HepG2 (cell line): Measurements from ENCODE around the gene PTCRA. TPM values are rescaled to one million over a fixed set of nuclear protein-coding genes. Genes with fewer than 3 reads are reported as not detected.

ENCODE experiments used
- ATAC-seq: fragments of 200-7000 bp; cut with Tn5 transposase; 3 replicates; pipeline ENCODE4 v1.9.1; 2020; ENCODE audit warnings: mild to moderate bottlenecking, moderate library complexity
- BruUV-seq: library from RNA; stranded (reverse); fragments of 400-500 nt; replicated peaks from 2 replicates; lab custom pipeline; 2021; lab: Mats Ljungman, UMichigan
- CTCF ChIA-PET: fragments of 300-600 bp; formaldehyde crosslinking; extraction: SDS; loops from one replicate; lab custom pipeline; 2021; ENCODE audit warnings: low total read pairs, inconsistent platforms, low intra/inter-chr PET ratio; lab: Yijun Ruan, JAX
- POLR2A ChIA-PET: fragments of 350-600 bp; sonication (Branson Sonifier 250); formaldehyde crosslinking; loops from one replicate; lab custom pipeline; 2020; ENCODE audit warnings: antibody characterized with exemption, inconsistent platforms; lab: Yijun Ruan, JAX
- DNase-seq: peaks from one replicate; pipeline ENCODE4 v3.0.0-alpha.2; 2015; ENCODE audit warnings: low spot score
- FAIRE-seq: peaks from 3 replicates; lab custom pipeline; 2011; peaks lifted over from hg19 to GRCh38; lab: Jason Lieb, UNC
- H2AFZ ChIP-seq: one replicate; pipeline ENCODE4 v1.6.1; 2011; ENCODE audit warnings: low read length, inconsistent platforms
- H3K27ac ChIP-seq: fragments of 300-600 bp; 3 replicates; pipeline ENCODE4 v1.8.0; 2011; ENCODE audit warnings: mixed run types, mild to moderate bottlenecking, mixed read lengths, low read length, inconsistent platforms; ENCODE audit not compliant: insufficient read depth; ENCODE audit errors: extremely low read length
- H3K27me3 ChIP-seq, 2 experiments: fragments of 200-600 bp in 1 of 2; 2 replicates in 1 of 2; 3 replicates in 1 of 2; pipeline versions ENCODE4 v1.6.0 to v1.8.0; 2011; ENCODE audit warnings: low read length in 2 of 2, mild to moderate bottlenecking in 2 of 2, moderate library complexity in 2 of 2, inconsistent platforms in 1 of 2; ENCODE audit not compliant: insufficient read depth in 2 of 2, control insufficient read depth in 1 of 2
- H3K36me3 ChIP-seq, 2 experiments: fragments of 200-600 bp in 1 of 2; replicated peaks in 1 of 2; 2 replicates in 1 of 2; 3 replicates in 1 of 2; pipeline versions ENCODE4 v1.5.1 to v1.8.0; 2011; ENCODE audit warnings: low read length in 2 of 2, inconsistent platforms in 1 of 2; ENCODE audit not compliant: insufficient read depth in 2 of 2, control insufficient read depth in 1 of 2
- H3K4me1 ChIP-seq: 2 replicates; pipeline ENCODE4 v1.5.1; 2012; ENCODE audit warnings: low read length, inconsistent platforms; ENCODE audit not compliant: insufficient read depth
- H3K4me2 ChIP-seq: 2 replicates; pipeline ENCODE4 v1.6.0; 2011; ENCODE audit warnings: low read depth, low read length, inconsistent platforms
- H3K4me3 ChIP-seq, 3 experiments: fragments of 200-600 bp in 1 of 3; sonication (generic), shearing (Covaris generic) in 1 of 3; replicated peaks in 1 of 3; 2 replicates each; pipeline ENCODE4 v1.5.1; 2011 to 2016; ENCODE audit warnings: low read length in 3 of 3, inconsistent platforms in 2 of 3, low read depth in 2 of 3, mild to moderate bottlenecking in 2 of 3, control low read depth in 1 of 3, mixed read lengths in 1 of 3; ENCODE audit not compliant: insufficient read depth in 1 of 3
- H3K79me2 ChIP-seq: one replicate; pipeline ENCODE4 v1.6.1; 2011; ENCODE audit warnings: low read length, inconsistent platforms; ENCODE audit not compliant: insufficient read depth
- H3K9ac ChIP-seq: 2 replicates; pipeline ENCODE4 v1.6.0; 2011; ENCODE audit warnings: mild to moderate bottlenecking, low read depth, low read length, inconsistent platforms; ENCODE audit not compliant: insufficient read depth
- H3K9me3 ChIP-seq: 2 replicates; pipeline ENCODE4 v1.5.1; 2012; ENCODE audit warnings: mild to moderate bottlenecking, low read length
- H4K20me1 ChIP-seq: 2 replicates; pipeline ENCODE4 v1.6.0; 2011; ENCODE audit warnings: inconsistent platforms, mild to moderate bottlenecking, low read length, moderate library complexity; ENCODE audit not compliant: insufficient read depth
- BCLAF1 ChIP-seq: fragments of 450-650 bp; IDR thresholded peaks from 2 replicates; pipeline ENCODE4 v1.6.1; 2017; ENCODE audit warnings: mild to moderate bottlenecking
- FOXC1 ChIP-seq: sonication (generic); formaldehyde crosslinking; IDR thresholded peaks from 2 replicates; pipeline ENCODE4 v1.8.0; 2022; ENCODE audit warnings: mild to moderate bottlenecking, missing genetic modification reagents, borderline replicate concordance
- FOXO4 ChIP-seq: sonication (generic); formaldehyde crosslinking; conservative IDR thresholded peaks from 2 replicates; pipeline ENCODE4 v1.8.1; 2023; ENCODE audit warnings: missing genetic modification reagents
- GABPB1 ChIP-seq: IDR thresholded peaks from 2 replicates; pipeline ENCODE4 v1.6.1; 2016; ENCODE audit warnings: mild to moderate bottlenecking, missing genetic modification reagents, moderate library complexity, missing compliant biosample characterization
- HOXA3 ChIP-seq: sonication (generic); formaldehyde crosslinking; IDR thresholded peaks from 2 replicates; pipeline ENCODE4 v1.5.0; 2020; ENCODE audit warnings: missing genetic modification reagents
- HOXA7 ChIP-seq: sonication (generic); formaldehyde crosslinking; IDR thresholded peaks from 2 replicates; pipeline ENCODE4 v1.8.1; 2022; ENCODE audit warnings: mild to moderate bottlenecking, missing genetic modification reagents, moderate library complexity
- JUNB ChIP-seq: sonication (generic); formaldehyde crosslinking; IDR thresholded peaks from 2 replicates; pipeline ENCODE4 v1.8.0; 2022; ENCODE audit warnings: missing genetic modification reagents, mild to moderate bottlenecking, borderline replicate concordance
- KDM3A ChIP-seq: IDR thresholded peaks from 2 replicates; pipeline ENCODE4 v1.6.1; 2018; ENCODE audit warnings: low read depth, missing compliant biosample characterization
- MTF2 ChIP-seq: sonication (generic); formaldehyde crosslinking; IDR thresholded peaks from 2 replicates; pipeline ENCODE4 v1.5.0; 2020; ENCODE audit warnings: missing genetic modification reagents, borderline replicate concordance
- RCOR2 ChIP-seq: IDR thresholded peaks from 2 replicates; pipeline ENCODE4 v1.6.1; 2016; ENCODE audit warnings: missing biosample characterization, missing genetic modification reagents
- SNAI1 ChIP-seq: sonication (generic); formaldehyde crosslinking; IDR thresholded peaks from 2 replicates; pipeline ENCODE4 v1.5.0; 2020; ENCODE audit warnings: mild to moderate bottlenecking, missing genetic modification reagents, borderline replicate concordance
- SNAPC2 ChIP-seq: sonication (generic); formaldehyde crosslinking; IDR thresholded peaks from 2 replicates; pipeline ENCODE4 v1.8.1; 2022; ENCODE audit warnings: mild to moderate bottlenecking, missing genetic modification reagents
- TEAD3 ChIP-seq: optimal IDR thresholded peaks from 2 replicates; pipeline ENCODE3; 2016; ENCODE audit warnings: borderline replicate concordance
- ZBTB7A ChIP-seq: sonication (generic); formaldehyde crosslinking; IDR thresholded peaks from 2 replicates; pipeline ENCODE4 v1.8.0; 2022; ENCODE audit warnings: mild to moderate bottlenecking, missing genetic modification reagents
- ZNF124 ChIP-seq: sonication (generic); formaldehyde crosslinking; IDR thresholded peaks from 2 replicates; pipeline ENCODE4 v1.4.0; 2020; ENCODE audit warnings: missing genetic modification reagents
- ZNF335 ChIP-seq: sonication (generic); formaldehyde crosslinking; IDR thresholded peaks from 2 replicates; pipeline ENCODE4 v1.4.0; 2020; ENCODE audit warnings: missing genetic modification reagents
- ZNF766 ChIP-seq: sonication (generic); formaldehyde crosslinking; IDR thresholded peaks from 2 replicates; pipeline ENCODE4 v1.5.0; 2020; ENCODE audit warnings: missing genetic modification reagents, borderline replicate concordance
- ZNF816 ChIP-seq: sonication (generic); formaldehyde crosslinking; IDR thresholded peaks from 2 replicates; pipeline ENCODE4 v1.8.0; 2022; ENCODE audit warnings: missing genetic modification reagents, mild to moderate bottlenecking, borderline replicate concordance
- WGBS: methylation state at CpG from one replicate; pipeline ENCODE4 v1.1.6; 2017; ENCODE audit warnings: low lambda C conversion rate; 5-methylcytosine and 5-hydroxymethylcytosine counted together
- in situ Hi-C: cut with HindIII; loops from 2 replicates; pipeline ENCODE4 v1.10.0; 2017; ENCODE audit warnings: low pct_unique_long_range_greater_than_20kb; ENCODE audit not compliant: extremely low pct_ligation_motif_present
- intact Hi-C: fragments of 100-400 bp; cut with micrococcal nuclease; formaldehyde crosslinking; loops from one replicate; pipeline ENCODE4 v1.10.0; 2022; ENCODE audit not compliant: unreplicated experiment
- polyA plus RNA-seq, 8 experiments: library from polyadenylated mRNA; depleted of rRNA in 3 of 8; stranded (reverse) in 7 of 8; unstranded in 1 of 8; fragments of >200 nt; fragmentation: Illumina TruSeq in 4 of 8; extraction: Trizol in 4 of 8; gene quantifications; 2 replicates each; pipeline versions ENCODE4 v1.2.1 to v1.2.3, GENCODE V29; 2011 to 2016; ENCODE audit warnings: low read depth in 4 of 8, missing spikeins in 1 of 8, mixed read lengths in 1 of 8; ENCODE audit not compliant: insufficient read depth in 1 of 8
- total RNA-seq, 5 experiments: library from RNA; depleted of rRNA; stranded (reverse); fragments of >200 nt; fragmentation: Illumina TruSeq; extraction: Trizol; gene quantifications; 2 replicates each; pipeline ENCODE4 v1.2.3, GENCODE V29; 2016; ENCODE audit warnings: low read depth in 1 of 5

Gene PTCRA
- total and polyA plus RNA-seq, 2 of the 13 experiments (the other 11 are each of a cell fraction or from before 2014, with no cell fraction given) = not detected

GRCh38 chr6:42890311-42891198 is 25.3 kb upstream of the PTCRA start (continued):
- TF ChIP-seq KDM3A = peak; percentile 98
- peak; percentile 65; the same call in 1 of the 2 replicates for TF ChIP-seq ZNF816 (CRISPR knock-in tag)
- peak; percentile 97 for TF ChIP-seq GABPB1 (CRISPR knock-in tag)
- no peak for TF ChIP-seq BCLAF1
- TF ChIP-seq ZNF766 = 0 out of 2 replicates have a peak, but pooled peaks have one; percentile 24

- Histone ChIP-seq H3K4me1 (peaks cover 46% of the 10 kb centered on the region), H3K27ac (peak overlapping the region; percentile 94), H3K9ac (peak overlapping the region; percentile 93), H3K4me2 (peak overlapping the region; percentile 89), H4K20me1 (no peaks in the 10 kb centered on the region), H3K79me2 (no peaks in the 10 kb centered on the region), H3K27me3 (no peaks in the 10 kb centered on the region), H3K9me3 (no peaks in the 10 kb centered on the region), H3K36me3 (peaks cover 2 to 3% of the 10 kb centered on the region in 2 experiments; a peak in 2 of 5 replicates), H2AFZ (peak overlapping the region; percentile 11), H3K4me3 (peak overlapping the region; percentile 75 to 95 (median 86))
- in situ Hi-C loops (no loop called here), intact Hi-C loops (loop anchor here (5.0 kb wide), 1 partner anchor 164 kb away; no protein-coding TSS in a partner anchor)
- BruUV-seq = no TSS peak
- ChIA-PET CTCF (no interaction called here), POLR2A (interaction anchor here (1.0 to 7.3 kb wide), 13 partner anchors 11 to 205 kb away, joined by 3 to 147 read pairs (median 7); partner anchors contain the start of genes BICRAL, CNPY3, GNMT and KLC4)
- no peak for DNase-seq
- 44% methylated on average over 16 of the region's 17 CpGs for whole genome bisulfite sequencing
- no peak for ATAC-seq
- no peak for FAIRE-seq
- TF ChIP-seq HOXA3 (CRISPR knock-in tag) (no peak), ZBTB7A (no peak), SNAI1 (0 out of 2 replicates have a peak, but pooled peaks have one; percentile 38), ZNF124 (no peak), MTF2 (CRISPR knock-in tag) (peak; percentile 28; the same call in 1 of the 2 replicates), ZNF335 (CRISPR knock-in tag) (no peak), JUNB (CRISPR knock-in tag) (no peak), HOXA7 (CRISPR knock-in tag) (0 out of 2 replicates have a peak, but pooled peaks have one; percentile 12), RCOR2 (0 out of 2 replicates have a peak, but pooled peaks have one; percentile 8), FOXC1 (CRISPR knock-in tag) (0 out of 2 replicates have a peak, but pooled peaks have one; percentile 4), SNAPC2 (CRISPR knock-in tag) (0 out of 2 replicates have a peak, but pooled peaks have one; percentile 3), FOXO4 (0 out of 2 replicates have a peak, but pooled peaks have one; percentile 23), TEAD3 (CRISPR knock-in tag) (peak; percentile 9)
Observed at GRCh38 chr6:42891199-42891722, 24.6 kb upstream of the PTCRA start.
